ENCODE data around the gene VSNL1.

The VSNL1 gene

GRCh38 chr2:17580319-17580715, 39.8 kb downstream of the VSNL1 start:
- no peak for DNase-seq (ENCODE audit: low read depth in 2 of 2, low spot score in 1 of 2)

- no peak for DNase-seq (ENCODE audit: low read depth in 2 of 2, low spot score in 1 of 2)
These were observed 41.3 kb downstream of the VSNL1 start for GRCh38 chr2:17581831-17582230.

GRCh38 chr2:17583166-17583565, 42.7 kb downstream of the VSNL1 start:
- DNase-seq (ENCODE audit: low read depth in 2 of 2, low spot score in 1 of 2), result no peak

DNA sequence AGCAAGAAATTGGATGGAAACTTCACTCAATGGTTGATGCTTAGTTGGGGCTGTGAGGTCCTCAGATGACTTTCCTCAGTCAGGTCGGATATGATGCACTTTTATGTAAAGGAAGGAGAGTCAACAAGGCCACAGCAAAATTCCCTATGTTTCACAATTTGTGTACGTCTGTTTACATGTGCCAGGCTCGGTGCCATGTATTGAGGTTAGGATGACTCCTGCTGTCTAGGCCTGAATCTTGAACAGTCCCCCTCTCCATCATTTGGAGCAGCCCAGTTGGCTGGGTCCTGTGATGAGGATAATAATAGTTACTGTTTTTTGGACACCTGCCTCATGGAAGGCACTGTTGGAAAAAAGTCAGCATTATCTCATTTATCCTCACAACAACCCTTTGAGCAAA, 43.1 kb downstream of the VSNL1 start:
- DNase-seq (ENCODE audit: low read depth in 2 of 2, low spot score in 1 of 2), result no peak

DNA sequence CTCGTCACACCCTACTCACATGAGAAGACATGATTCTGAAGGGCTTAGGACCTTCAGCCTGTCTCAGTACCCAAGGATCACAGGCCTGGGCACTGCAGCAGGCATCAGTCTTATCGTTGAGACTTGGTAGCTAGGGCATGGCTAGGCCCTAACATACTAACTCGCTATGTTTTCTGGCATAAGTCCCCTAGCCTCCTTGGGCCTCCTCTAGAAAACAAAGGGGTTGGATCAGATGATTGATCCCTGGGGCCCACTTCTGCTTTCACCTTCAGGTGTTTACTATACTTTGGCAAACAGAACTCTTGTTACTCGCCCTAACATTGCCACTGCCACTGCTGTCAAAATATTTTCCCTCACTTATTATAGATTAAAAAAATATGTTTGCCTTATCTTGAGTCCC, 44.2 kb downstream of the VSNL1 start:
- no peak for DNase-seq (ENCODE audit: low read depth in 2 of 2, low spot score in 1 of 2)

DNA sequence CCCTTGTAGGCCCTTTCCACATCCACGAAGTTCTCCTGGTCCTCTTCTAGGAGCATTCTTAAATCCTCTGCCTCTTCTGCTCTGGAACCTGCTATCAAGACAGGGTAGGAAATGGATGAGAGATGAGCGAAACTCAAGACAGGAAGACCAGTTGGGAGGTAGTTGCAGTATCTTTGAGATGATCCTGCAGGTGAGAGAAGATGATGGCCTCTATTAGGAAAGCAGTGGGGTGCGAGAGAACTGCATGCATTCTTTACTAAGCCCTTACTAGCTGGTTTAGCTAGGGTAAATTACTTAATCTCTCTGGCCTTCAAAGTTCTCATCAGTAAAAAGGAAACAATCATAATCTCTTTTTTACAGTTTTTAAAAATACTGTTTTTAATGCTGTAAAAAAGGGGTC, 47.0 kb downstream of the VSNL1 start:
- no peak for DNase-seq (ENCODE audit: low read depth in 2 of 2, low spot score in 1 of 2)

- no peak for DNase-seq (ENCODE audit: low read depth in 2 of 2, low spot score in 1 of 2)
These were observed 47.5 kb downstream of the VSNL1 start for GRCh38 chr2:17588031-17588430.

DNA sequence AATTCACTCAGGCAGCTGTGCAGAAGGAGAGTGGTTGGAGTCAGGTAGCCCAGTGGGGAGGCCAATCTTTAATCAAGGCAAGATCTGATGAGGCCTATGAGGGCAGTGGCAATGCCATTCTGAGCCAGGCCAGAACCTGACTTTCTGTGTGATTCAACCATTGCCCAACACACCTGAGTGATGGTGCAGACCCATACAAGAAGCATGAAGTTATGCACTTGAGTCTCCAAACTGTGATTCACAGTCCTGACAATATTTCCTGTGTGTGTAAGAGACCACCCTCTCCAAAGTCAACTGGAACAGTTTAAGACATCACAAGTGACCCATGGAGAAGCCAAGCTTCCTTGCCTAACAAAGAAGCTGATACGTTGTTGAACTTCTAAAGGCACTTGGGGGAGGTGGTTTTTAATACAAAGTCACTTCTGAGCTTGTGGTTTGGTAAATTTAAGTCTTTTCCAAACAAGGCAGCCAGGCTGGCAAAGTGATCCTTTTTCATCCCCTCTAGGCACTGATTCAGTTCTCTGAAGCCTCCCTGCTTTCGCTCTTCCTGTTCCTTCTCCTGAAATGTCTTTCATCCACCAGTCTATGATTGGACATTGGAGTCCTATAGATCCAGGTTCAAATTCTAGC, 49.0 kb downstream of the VSNL1 start:
- DNase-seq (ENCODE audit: low read depth in 2 of 2, low spot score in 1 of 2), result no peak

DNA sequence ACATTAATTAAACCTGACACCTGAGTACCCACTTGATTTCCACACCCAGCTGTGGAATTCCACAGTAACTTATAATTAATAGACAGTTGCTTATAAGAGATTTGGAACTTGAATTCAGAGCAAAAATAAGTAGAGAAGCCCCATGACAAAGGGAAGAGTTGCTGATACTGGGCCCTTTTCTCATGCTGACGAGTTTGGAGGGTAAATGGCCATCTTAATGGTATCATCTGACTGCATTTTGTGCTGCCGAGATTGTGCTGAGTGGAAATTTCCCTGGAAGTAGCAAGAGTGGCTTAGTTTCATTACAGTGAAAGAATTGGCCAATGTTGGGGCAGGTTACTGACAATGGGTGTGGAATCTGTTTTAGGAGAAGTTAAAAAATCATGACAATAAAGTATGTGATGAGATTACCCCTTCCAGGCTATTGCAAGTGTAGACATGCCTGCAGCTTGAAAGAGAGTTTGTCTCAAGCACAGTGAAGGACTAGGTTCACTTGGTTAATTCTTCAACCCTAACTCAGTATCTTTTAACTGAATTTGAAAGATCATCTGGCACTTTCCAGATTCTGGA, 49.9 kb downstream of the VSNL1 start:
- no peak for DNase-seq (ENCODE audit: low read depth in 2 of 2, low spot score in 1 of 2)

DNA sequence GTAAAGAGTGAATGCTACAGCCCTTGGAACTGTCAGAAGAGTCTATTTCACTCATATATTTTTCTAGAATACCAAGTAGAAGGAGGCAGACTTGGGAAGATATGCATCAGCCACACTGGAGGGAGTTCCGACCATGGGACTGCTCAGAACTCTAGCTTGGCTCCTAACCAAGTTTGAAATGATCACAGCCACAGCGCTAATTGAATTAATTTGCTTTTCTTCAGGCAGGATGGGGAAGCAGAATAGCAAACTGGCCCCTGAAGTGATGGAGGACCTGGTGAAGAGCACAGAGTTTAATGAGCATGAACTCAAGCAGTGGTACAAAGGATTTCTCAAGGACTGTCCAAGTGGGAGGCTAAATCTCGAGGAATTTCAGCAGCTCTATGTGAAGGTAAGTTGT, 51.4 kb downstream of the VSNL1 start:
- no peak for DNase-seq (ENCODE audit: low read depth in 2 of 2, low spot score in 1 of 2)

DNA sequence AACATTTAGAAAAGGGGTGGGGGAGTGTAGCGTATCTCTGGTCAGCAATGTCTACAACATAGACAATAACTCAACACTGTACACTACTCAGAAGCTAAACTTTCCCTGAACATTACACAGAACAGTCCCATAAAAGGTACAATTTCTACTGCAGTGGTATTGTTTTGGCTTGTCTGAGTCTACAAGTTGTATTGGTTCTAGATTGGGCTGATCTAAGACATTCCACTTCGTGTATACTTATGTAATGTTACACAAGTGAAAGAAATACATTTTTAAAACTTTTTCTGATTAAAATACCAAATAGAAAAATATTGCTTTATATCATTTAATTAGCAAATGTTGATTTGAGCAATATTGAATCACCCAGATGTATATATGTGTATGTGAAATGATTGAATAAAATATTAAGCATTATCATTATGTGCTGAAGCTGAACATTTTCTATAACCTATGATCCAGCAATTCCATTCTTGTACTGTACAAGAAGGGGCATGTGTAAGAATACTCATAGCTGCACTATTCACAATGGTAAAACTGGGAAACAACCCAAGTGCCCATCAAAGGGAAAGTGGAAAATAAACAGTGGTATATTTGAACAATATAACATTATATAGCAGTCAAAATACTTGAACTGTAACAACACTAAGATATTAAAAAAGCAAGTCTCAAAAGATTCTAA, 52.4 kb downstream of the VSNL1 start:
- DNase-seq (ENCODE audit: low read depth in 2 of 2, low spot score in 1 of 2), result no peak

DNA sequence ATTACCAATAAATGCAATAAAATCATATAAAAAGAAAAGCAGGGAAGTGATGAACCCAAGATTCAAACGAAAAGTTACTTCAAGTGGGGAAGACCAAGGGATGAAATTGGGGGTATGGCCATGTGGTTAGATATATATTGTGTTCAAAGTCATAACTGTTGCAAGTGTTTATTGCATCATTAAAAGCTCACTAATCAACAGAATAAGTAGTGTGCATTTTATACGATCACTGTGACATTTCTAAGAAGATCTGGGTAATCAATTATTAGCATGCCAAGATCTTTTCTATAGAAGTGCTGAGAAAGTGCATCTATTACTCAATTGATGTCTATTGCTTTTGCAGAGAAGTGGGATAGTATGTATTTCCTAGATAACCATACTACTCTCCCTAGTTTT, 52.9 kb downstream of the VSNL1 start:
- DNase-seq (ENCODE audit: low read depth in 2 of 2, low spot score in 1 of 2), result no peak

DNA sequence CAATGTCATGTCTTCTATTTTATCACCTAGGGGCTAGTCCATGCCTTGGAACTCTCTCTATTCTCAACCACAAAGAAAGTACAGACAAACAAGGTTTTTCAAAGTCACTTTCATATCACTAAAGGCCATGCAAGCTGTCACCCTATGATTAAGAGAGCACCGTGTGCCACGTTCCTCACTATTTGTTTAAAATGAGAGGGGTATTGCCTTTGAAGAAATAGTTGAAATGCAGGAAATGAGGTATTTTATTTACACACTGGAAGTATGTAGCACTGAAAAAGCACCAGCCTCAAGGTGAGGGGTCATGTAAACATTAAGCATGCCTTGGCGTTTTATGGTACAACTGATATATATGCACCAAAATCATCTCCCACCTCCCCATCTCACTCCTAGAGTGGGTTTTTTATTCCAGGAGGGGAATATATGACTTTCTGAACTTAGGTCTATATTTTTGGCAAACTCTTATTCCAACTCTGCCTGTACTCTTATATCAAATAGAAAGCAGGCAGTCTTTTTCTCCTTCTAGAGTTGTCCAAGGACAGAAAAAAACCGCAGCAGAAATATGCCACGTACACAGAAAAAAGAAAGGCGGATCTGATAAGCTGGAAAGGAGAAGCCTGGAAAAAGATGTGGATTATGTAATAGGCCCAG, 53.5 kb downstream of the VSNL1 start:
- no peak for DNase-seq (ENCODE audit: low read depth in 2 of 2, low spot score in 1 of 2)

- DNase-seq (ENCODE audit: low read depth in 2 of 2, low spot score in 1 of 2), result no peak
These were observed 54.3 kb downstream of the VSNL1 start for GRCh38 chr2:17594533-17595401.

- DNase-seq (ENCODE audit: low read depth in 2 of 2, low spot score in 1 of 2), result no peak
These were observed 59.1 kb downstream of the VSNL1 start for GRCh38 chr2:17599617-17600016.

DNA sequence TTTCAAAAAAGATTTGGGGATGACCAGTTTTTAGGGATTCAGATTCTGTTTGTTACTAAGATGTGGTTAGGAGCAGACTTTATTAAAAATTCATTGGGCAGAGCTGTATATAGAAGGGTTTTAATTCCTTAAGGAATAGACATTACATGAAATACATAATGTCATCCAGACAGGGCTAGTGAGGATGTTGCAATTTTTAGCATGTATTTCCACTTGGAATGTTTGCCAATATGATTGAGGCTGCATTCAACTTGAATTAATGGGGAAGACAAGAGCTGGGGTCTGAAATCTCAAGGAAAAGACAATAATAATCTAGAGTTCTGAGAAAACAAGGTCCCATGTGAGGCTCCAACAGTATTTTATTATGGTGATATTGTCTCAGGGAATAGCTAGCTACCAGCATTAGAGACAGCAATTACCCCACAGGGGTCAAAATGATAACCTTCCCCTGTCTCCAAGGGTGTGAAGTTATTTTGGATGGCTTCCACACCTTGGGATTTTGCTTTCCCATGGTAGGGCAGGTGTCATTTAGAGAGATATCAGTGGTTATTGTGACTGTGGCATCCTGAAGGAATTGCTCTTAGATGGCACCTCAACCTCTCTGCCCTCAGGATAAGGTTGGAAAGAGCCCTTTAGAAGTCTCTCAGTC, 60.2 kb downstream of the VSNL1 start:
- no peak for DNase-seq (ENCODE audit: low read depth in 2 of 2, low spot score in 1 of 2)

GRCh38 chr2:17604050-17604449, 63.6 kb downstream of the VSNL1 start:
- no peak for DNase-seq (ENCODE audit: low read depth in 2 of 2, low spot score in 1 of 2)

GRCh38 chr2:17605696-17606095, 65.2 kb downstream of the VSNL1 start:
- DNase-seq (ENCODE audit: low read depth in 2 of 2, low spot score in 1 of 2), result no peak

DNA sequence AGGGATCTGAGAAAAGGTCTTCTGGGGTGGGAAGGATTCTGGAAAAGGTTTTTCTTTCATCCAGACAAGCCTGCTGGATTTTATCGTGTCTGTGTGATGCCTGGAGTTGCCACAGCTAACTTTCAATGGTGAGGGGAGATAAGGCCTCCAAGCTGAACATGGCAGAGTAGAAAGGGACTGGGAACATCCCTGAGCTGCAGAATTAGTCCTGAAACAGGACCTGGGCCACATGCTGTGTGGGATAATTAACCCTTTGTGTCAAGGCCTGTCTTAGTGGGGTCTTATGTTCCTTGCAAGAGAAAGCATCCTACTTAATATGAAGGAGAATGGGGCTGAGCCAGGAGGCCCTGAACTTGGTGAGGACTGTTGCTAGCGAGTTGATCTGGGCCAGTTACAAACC, 66.4 kb downstream of the VSNL1 start:
- DNase-seq (ENCODE audit: low read depth in 2 of 2, low spot score in 1 of 2), result no peak

GRCh38 chr2:17607379-17607778, 66.9 kb downstream of the VSNL1 start:
- DNase-seq (ENCODE audit: low read depth in 2 of 2, low spot score in 1 of 2), result no peak

DNA sequence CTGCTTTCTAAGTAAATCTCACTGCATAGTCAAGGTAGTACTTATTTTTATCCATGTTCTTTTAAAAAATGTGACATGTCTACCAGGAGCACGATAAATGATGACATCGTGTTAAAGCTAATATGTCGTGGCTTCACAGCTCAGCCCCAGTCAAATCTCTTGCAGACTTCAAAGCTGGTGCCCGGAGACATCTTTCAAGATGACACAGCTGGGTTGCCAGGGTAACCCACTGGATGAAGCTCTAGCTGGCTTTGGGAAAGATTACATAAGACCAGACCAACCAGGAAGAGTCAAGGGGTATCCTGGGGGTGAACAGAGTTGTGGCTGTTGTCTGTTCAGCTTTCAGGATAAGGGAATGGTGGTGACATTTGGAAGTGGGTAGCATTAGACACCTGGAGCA, 67.8 kb downstream of the VSNL1 start:
- no peak for DNase-seq (ENCODE audit: low read depth in 2 of 2, low spot score in 1 of 2)

Measured in stimulated activated CD8-positive, alpha-beta memory T cell treated with anti-CD3 and anti-CD28 coated beads, Interleukin-4, amount 100 ng/mL, for 1 hour (primary cell).